CD4-positive, alpha-beta T cell treated with Interleukin-17A for 4 hours (primary cell): ENCODE data around the gene STARD10.
"Not testable (repeated sequence)": the region's sequence is repeated elsewhere in the genome, so short reads cannot be mapped to it uniquely, and the experiment has no call there.

ENCODE experiments used
- DNase-seq: peaks from one replicate; pipeline ENCODE4 v3.0.0-alpha.2; 2020; ENCODE audit warnings: mixed read lengths

STARD10 gene, protein sequence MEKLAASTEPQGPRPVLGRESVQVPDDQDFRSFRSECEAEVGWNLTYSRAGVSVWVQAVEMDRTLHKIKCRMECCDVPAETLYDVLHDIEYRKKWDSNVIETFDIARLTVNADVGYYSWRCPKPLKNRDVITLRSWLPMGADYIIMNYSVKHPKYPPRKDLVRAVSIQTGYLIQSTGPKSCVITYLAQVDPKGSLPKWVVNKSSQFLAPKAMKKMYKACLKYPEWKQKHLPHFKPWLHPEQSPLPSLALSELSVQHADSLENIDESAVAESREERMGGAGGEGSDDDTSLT

DNA sequence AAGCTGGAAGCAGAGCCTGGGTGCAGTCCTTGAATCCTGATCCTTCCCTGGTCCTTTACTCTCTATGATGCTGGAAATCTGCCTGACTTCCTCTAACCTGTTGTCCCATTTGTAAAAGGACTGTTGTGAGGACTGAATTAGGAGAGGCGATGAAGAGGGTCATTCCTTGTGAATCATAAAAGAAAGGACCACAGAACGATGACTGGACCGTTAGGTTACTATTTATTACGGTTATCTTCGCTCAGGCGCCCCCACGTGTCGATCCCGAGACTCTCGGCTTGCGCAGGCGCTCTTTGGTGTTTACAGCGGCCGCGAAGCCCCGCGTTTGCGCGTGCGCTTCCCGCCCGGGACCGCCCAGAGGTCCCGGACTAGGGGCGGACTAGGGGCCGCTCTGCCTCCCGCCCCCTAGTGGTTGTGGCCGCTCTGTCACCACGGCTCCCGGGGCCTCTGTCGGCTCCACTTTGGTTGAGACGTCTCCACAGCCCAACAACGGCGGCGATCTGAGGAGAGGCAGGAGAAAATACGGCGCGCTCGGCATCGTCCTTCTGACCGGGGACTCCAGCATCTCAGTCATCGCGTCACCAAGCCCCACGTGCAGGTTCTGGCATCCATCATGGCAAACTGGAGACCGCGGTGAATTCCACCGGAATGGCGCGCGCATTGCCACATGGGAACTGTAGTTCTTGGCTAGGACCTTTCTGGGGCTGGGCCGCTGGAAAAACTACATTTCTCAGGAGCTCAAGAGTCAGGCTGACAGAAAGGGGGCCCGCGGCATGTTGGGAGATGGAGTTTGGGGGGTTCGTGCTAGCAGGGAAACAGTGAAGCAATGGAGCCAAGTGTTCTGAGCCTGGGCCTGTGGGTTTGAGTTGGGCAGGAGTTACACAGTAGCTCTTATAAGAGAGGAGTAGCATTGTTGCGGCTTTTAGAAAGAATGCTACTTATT is at the start of gene STARD10:
Gene STARD10 (minus strand): TSS at position 623 of the 943 bp plus-strand sequence. CDS start 12,866 bp downstream, outside the sequence.
- DNase-seq: peak; percentile 98

DNA sequence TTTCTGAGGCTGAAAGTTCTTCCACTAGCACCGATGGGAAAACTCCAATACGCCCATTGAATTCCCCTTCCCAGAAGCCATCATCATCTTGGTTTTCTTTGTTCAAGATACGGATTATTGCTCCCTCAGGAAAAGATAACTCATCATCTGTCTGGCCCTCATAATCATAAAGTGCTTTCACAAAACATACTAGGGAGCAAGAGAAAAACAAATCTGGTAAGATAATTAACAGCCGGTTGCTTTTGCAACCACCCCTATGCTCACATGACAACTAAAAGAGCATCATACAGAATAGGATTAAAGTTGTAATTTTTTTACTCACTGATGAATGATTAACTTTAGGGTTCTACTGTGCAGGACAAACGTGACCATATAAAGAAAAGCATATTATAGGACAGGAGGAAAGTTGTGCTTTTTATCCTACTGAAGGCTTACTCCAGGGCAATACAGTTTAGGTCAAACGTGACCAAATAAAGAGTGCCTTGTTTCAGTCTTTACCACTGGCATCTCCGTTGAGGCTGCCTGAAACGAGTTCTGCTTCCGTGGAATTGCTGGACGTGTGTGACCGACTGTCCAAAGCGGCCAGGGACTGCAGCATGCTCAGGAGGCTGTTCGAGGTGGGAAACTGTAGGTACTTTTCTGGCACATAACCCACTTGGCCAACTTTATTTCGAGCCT is 48.9 kb upstream of the STARD10 start:
- DNase-seq: no peak

DNA sequence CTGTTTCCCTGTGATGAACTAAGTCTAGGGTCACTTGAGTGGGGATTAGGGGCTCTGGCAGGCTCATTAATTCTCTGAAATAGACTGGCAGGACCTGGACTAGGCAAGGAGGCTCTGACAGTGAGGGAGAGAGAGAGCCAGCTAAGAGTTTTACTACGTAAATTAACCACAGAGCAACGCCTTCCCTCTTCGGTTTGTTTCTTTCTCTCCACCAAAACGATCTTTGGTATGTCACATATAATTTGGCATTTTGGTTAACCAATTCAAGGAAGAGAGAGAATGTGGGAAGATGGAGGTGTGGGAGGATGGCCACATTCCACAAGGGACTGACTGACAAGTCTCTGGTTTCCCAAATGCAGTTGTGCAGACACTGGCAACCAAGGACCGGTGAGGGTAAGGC is 48.3 kb upstream of the STARD10 start:
- DNase-seq: no peak

DNA sequence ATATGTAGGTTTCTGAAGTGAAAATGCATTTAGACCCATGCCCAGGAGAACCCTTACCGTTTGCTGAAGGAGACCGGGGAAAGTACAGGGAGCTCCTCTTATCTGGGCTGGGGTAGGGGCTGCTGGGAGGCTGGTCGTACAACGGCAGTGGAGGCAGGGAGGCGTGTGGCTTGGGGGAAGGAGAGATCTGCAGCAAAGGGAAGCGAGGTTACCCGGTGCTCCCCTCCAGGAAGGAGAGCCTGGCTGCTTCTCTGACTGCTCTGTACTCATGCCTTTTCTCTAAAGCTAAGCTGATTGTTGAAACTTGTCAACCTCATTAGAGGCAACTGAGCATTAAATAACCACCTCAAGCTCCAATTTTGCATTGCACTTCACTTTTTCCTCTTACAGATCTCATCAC is 47.5 kb upstream of the STARD10 start:
- DNase-seq: no peak

DNA sequence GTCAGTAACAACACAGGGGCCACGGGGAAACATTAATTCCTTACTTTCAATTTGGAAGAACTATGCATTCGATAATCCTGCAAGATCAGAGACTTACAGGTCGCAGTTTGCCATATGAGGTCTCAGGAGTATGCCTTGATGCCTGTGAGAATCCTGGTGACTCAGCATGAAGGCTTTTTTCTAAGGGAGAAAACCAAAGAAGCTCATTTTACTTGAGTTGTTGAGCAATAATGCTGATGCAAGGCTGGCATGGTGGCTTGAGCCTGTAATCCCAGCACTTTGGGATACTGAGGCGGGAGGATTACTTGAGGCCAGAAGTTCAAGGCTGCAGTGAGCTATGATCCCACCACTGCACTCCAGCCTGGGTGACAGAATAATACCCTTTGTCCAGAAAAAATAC is 46.9 kb upstream of the STARD10 start:
- DNase-seq: no peak

DNA sequence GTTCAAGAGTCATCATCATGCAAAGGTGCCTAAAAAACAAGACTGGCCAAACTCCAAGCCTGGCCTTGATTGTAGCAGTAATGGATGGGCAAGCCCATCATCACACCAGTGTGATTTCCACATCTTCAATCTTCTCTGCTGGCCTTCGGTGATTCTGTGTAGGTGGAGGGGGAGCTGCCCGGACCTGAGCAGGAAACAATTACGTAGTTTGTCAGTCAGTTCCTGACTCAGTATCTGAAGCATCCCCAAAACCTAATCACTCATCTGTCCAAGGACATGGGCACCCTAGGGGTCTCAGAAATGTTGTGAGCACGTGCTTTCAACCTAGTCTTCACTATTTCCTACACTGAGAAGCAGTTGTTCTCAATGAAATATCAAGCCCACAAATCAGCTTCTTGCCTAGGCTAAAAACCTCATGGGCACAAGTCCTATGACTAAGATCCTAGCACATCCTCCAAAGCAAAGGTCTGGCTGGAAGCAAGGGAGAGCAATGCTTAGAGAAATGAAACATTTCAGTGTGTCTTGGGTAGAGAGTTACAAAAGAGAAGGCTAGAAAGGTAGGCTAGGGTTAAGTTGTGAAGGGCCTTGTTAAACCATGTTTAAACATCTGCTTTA is 45.0 kb upstream of the STARD10 start:
- DNase-seq: no peak

DNA sequence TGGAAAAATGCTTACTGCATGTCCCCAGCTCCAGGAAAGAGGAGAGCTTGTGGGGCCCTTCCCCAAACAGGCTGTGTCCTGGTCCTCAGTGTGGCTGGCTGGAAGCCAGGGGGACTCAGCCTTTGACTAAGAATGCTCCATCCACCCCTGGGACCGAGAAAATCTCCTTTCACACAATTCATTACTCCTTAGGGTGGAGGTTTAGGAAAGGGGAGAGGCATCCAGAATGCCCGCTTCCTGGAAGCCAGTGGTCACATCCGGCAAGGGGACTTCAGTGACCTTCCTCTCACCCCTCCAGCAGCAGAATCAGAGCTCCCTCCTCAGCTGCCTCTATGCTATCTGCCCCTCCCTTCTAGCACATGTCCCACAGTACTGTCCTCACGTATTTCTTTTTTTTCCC is 42.3 kb upstream of the STARD10 start:
- DNase-seq: no peak

DNA sequence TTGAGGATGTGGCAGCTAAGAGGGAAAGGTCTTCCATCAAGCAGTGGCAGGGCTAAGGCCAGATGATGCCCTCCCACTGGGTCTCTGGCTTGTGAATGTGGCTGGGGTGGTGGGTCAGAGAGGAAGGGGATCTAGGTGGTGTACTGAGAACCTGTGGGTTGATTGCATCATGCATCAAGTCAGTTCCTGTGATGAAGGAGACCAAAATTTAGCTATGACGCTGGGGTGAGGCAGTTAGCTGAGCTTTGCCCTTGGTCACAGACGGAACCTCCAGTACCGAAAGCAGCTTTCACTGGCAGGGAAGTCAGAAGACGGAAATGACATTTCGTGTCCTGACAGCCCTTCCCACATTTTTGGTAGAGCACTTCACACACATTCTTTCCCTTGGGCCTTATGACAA is 41.1 kb upstream of the STARD10 start:
- DNase-seq: no peak

DNA sequence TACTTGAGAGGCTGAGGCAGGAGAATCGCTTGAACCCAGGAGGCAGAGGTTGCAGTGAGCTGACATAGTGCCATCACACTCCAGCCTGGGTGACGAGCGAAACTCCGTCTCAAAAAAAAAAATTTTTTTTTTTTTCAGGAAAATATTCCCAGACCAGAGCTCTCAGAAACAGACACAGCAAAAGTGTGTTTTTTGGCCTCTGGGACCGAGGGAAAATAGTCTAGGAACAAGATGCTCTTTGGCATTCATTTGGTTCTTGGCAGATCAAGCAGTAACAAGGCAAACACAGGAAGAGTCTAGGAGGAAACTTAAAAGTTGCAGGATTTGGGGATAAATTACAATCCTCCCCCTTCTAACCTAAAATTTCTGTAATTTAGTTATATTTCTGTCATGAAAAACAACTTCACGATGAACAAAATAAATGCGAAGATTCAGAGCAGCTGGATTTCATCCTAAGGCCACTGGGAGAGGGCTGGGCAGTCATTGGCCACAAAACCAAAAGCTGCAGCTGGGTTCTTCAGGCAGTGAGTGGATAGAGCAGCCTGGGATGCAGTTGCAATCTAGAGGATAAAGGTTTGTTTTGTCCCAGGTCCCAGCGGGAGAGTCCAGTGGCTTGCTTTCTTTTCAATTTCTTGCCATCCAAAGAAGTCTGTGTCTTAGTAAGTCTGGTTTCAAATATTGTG is 40.1 kb upstream of the STARD10 start:
- DNase-seq: no peak

DNA sequence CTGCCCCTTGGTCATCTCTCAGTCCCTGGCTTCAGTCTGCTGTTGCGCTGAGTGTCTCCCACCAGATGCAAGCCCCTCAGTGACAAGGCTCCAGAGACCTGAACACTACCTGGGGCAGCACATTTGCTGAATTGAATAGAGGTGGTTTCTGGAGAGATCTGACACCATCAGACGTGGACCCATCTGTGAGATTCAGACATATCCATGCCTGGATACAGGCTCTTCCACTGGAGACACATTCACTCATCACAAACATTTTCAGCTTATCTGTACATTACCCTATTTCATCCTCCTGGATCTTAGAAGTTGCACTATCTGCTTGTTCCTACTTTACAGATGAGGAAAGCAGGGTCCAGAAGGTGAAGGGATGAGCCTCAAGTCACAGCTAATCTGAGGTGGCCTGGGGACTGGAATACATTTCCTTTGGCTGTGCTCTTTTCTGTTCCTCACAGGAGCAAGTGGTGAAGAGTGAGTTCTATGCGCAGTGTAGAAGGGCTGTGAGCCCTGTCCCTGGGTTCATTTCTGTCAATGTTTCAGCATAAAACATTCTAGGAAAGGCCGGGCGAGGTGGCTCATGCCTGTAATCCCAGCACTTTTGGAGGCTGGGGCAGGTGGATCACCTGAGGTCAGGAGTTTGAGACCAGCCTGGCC is 39.4 kb upstream of the STARD10 start:
- DNase-seq: no peak

DNA sequence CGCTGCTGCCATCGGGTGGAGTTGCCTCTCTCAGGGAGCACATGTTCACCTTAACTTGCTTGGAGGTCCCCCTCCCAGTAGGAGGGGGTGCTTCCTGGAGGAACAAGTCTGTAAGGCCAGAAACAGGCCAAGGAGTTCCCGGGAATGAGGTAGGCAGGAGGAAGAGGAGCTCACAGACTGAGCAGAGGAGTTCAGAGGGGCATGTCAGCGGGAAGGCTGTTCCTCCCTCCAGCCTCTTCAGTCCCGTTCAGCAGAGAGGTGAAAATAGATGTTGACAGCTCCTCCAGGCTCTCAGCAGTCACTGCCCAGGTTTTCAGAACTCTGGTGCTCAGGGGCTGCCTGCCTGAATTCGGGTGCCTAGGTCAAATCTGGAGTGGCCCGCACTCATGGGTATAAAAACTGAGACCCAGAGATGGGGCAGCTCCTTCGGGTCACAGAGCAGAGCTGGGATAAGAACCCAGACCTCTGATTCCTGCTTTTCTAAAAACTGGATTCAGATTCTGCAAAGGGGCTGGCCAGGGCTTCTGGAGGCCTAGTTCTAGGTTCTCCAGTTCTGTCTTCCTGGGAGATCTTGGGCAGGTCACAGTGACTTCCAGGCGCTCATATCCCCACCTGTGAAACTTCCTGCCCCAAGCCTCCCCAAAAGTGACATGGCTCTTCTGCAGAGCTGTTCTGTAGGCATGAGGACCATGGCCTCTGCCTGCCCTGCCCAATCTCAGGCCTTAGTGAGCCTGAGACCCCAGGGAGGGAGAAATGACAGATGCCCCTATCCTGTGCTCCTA is 38.6 kb upstream of the STARD10 start:
- no peak for DNase-seq

DNA sequence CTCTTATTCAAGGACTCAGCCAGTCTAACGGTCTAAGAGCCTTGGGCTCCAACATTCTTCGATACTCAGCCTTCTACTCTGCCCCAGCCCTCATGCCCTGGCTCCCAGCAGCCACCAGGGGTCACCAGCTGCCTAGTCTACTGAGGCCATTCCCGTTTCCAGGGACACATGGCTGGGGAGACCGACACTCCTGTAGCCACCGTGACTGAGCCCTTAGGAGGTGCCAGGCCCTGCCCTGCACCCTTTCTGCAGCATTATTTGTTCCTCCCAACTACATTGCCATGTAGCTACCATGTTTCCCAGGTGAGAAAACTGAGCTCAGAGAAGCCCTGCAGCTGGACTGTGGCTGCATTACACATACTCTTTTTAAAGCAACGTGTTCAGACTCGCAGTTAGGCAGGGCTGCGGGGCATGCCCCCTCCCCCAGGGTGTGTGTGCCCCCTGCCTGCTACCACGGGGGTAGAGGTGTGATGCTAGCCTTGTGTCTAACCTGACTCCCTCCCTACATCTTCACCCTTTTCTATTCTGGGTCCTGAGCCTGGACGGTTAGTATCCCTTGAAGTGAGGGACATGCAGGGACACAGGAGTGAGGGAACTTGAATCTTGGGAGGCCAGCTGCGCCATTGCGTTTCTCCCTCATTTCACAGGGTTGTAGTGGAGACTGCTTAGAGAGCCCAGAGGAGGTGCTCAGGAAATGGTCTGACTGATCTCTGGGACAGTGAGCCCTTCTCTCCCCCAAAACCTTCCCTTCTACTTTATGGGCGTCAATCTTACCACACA is 37.9 kb upstream of the STARD10 start:
- DNase-seq: peak; percentile 56

DNA sequence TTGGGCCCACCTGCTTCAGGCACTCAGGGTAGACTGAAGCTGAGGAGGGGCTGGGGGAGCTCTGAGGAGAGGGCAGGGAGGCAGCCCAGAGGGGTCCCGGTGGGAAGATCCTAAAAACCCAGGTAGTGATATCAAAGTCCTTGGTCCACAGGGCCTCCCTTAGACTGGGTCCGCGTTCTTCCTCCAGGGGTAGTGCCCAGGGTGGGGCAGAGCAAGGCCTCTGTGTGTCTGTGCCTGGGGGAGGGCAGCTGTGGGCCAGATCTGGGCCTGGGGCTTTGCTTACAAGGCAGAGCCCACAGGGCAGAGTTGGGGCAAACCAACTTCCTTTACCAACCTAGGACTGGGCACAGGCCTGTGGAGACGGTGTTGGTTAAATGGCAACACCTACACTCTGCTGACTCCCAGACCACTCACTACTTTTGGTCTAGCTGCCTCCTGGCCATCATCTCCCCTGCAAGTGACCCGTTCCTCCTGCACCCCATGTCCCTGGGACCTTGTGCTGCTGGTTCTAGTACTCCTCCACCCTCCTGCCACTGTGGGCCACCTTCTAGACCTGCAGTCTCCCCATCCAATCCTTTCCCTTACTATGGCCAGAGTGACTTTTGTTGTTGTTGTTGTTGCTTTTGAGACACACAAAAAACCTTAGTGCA is 36.2 kb upstream of the STARD10 start:
- no peak for DNase-seq

DNA sequence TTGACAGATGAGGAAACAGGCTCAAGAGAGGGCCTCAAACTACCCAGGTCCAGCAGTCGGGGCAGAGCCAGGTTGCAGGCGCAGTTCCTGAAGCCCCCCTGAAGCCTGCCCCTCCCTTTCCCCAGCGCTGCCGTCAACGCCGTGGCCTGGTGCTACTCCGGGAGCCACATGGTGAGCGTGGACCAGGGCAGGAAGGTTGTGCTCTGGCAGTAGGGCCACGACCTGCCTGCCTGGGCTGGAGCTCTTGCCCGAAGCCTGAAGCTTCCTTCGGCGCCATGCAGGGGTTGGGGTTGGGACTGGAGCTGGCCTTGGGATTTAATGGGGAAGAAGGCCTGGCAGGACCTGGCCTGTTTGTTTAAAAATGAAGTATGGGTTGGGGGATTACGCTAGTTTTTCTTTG is 35.3 kb upstream of the STARD10 start:
- no peak for DNase-seq

DNA sequence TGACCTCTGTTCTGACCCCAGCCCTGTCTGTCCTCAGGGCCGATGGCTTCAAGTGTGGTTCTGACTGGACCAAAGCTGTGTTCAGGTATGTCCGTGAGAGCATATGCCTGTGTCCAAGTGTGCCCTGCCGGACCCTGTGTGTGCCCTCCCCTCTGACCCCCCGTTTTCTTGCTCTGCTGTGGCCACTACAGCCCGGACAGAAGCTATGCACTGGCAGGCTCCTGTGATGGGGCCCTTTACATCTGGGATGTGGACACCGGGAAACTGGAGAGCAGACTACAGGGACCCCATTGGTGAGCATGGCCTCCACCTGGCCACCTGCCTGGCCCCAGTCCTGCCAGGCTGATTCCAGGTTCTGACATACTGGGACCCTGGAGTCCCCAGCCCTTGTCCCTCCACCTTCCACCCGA is 34.9 kb upstream of the STARD10 start:
- no peak for DNase-seq

DNA sequence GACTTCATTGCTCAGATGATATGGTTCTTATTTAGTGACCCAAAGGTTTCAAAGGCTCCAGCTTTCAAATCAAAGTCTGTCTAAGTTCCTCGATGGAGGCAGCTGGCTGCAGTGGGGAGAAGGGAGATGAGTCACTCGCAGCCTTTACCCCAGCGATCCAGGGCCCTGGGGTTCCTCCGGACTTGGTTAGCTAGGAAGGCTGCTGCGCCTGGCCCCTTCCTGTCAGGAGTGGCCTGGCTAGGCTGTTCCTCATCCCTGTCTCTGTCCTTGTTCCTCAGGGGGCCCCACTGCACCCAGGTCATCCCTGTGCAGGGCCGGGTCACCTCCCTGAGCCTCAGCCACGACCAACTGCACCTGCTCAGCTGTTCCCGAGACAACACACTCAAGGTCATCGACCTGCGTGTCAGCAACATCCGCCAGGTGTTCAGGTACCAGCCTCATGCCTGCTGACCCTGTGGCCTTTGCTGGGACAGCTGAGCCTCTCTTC is 34.3 kb upstream of the STARD10 start:
- DNase-seq: no peak

DNA sequence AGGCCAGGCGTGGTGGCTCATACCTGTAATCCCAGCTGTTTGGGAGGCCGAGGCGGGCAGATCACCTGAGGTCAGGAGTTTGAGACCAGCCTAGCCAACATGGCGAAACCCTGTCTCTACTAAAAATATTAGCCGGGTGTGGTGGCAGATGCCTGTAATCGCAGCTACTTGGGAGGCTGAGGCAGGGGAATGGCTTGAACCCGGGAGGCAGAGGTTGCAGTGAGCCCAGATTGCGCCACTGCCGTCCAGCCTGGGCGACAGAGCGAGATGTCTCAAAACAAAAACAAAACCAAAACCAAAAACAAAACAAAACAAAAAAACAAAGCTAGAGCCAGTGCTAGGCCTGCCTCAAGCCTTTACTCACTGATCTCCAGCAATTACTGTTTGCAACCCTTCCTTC is 33.8 kb upstream of the STARD10 start:
- DNase-seq: not testable (repeated sequence)

DNA sequence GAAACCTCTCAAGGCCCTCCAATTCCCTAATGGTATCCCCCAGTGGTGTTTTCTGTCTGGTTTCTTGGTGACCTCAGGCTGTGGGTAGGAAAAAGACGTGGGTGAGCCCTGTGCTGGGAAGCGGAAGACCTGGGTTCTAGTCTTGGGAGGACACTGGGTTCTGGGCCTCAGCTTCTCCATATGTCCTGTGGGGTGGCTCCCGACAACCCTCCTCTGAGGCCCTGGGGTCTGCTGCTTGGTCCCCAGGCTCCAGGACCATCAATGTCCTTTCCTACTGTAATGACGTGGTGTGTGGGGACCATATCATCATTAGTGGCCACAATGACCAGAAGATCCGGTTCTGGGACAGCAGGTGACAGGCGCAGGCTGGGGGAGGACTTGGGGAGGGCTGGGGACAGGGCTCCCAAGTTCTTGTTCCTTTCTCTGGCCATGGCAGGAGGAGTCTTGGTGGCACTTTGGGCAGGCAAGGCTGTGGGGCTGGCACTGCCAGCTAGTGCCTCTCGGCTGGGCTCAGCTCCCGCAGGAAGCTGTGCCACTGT is 33.2 kb upstream of the STARD10 start:
- no peak for DNase-seq
